ENCODE results near the gene ZNF488. TPM values are rescaled to one million over a fixed set of nuclear protein-coding genes. Genes with fewer than 3 reads are reported as not detected.

Gene ZNF488
- total and polyA plus RNA-seq, 10 of the 15 experiments (the other 5 are each of a cell fraction or from before 2014, with no cell fraction given), result not detected

DNA sequence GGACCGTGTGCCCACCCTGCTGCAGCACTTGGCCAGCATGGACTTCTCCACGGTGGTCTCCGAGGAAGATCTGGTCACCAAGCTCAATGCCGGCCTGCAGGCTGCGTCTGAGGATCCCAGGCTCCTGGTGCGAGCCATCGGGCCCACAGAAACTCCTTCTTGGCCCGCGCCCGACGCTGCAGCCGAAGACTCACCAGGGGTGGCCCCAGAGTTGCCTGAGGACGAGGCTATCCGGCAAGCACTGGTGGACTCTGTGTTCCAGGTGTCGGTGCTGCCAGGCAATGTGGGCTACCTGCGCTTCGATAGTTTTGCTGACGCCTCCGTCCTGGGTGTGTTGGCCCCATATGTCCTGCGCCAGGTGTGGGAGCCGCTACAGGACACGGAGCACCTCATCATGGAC, 34.6 kb downstream of the ZNF488 start:
- H3K79me2 ChIP-seq (ENCODE audit: control insufficient read depth, insufficient read depth, low read length), result no peaks in the 10 kb centered on the region
- no peaks in the 10 kb centered on the region for H3K36me3 ChIP-seq (ENCODE audit: control insufficient read depth in 2 of 2, insufficient read depth in 2 of 2, low read length in 1 of 2)
- no peaks in the 10 kb centered on the region for H3K4me1 ChIP-seq (ENCODE audit: control insufficient read depth, insufficient read depth, low read length)
- ATAC-seq (no peak), FAIRE-seq (no peak), DNase-seq (ENCODE audit: low read depth, low spot score) (no peak)
- H3K4me2 ChIP-seq (ENCODE audit: control insufficient read depth, insufficient read depth), result no peak overlapping the region
- POLR2A ChIA-PET, result no interaction called here
- no peaks in the 10 kb centered on the region for H3K9me3 ChIP-seq (replicated peaks; ENCODE audit: control insufficient read depth, insufficient read depth, low read length)
- in situ Hi-C loops (cut with MboI), result no loop called here
- no peak overlapping the region for H3K4me3 ChIP-seq
- CTCF ChIA-PET, result no interaction called here
- 40% methylated on average over 15 of the region's 22 CpGs for WGBS (ENCODE audit: insufficient coverage, insufficient replicate concordance, low lambda C conversion rate, missing lambda C conversion rate)
- no peak overlapping the region for H3K27ac ChIP-seq (ENCODE audit: control insufficient read depth, insufficient read depth)
- H4K20me1 ChIP-seq (ENCODE audit: control insufficient read depth, insufficient read depth), result no peaks in the 10 kb centered on the region
- BruUV-seq (replicated peaks), result no TSS peak
- H3K9ac ChIP-seq (ENCODE audit: control insufficient read depth, insufficient read depth, low read length), result no peak overlapping the region
- no peak for TF ChIP-seq TAF1 (IDR thresholded peaks at IDR 0.05; ENCODE audit: borderline replicate concordance, low read depth, low read length)
- TF ChIP-seq, protein P1, sequence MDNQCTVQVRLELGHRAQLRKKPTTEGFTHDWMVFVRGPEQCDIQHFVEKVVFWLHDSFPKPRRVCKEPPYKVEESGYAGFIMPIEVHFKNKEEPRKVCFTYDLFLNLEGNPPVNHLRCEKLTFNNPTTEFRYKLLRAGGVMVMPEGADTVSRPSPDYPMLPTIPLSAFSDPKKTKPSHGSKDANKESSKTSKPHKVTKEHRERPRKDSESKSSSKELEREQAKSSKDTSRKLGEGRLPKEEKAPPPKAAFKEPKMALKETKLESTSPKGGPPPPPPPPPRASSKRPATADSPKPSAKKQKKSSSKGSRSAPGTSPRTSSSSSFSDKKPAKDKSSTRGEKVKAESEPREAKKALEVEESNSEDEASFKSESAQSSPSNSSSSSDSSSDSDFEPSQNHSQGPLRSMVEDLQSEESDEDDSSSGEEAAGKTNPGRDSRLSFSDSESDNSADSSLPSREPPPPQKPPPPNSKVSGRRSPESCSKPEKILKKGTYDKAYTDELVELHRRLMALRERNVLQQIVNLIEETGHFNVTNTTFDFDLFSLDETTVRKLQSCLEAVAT (IDR thresholded peaks at IDR 0.05), result no peak
- TF ChIP-seq SMAD5 (IDR thresholded peaks at IDR 0.05; ENCODE audit: low read depth), result no peak
- no peak for TF ChIP-seq SUPT20H (IDR thresholded peaks at IDR 0.05; ENCODE audit: borderline replicate concordance, control insufficient read depth, low read depth, low read length)
- no peak for TF ChIP-seq ZBTB4 (CRISPR knock-in tag; IDR thresholded peaks at IDR 0.05)
- TF ChIP-seq NR2F1 (conservative IDR thresholded peaks at IDR 0.05), result no peak
- no peak for TF ChIP-seq ZNF274 (IDR thresholded peaks at IDR 0.05; ENCODE audit: insufficient read depth, insufficient read length)
- no peak for TF ChIP-seq EGR1 (IDR thresholded peaks at IDR 0.05; ENCODE audit: borderline replicate concordance in 1 of 2, low read depth in 2 of 2, low read length in 2 of 2)
- no peak for TF ChIP-seq RCOR1 (conservative IDR thresholded peaks at IDR 0.05; ENCODE audit: low read depth, low read length)
- H2AFZ ChIP-seq (ENCODE audit: control insufficient read depth, low read depth, low read length), result no peak overlapping the region
- RAD21 ChIA-PET (ENCODE audit: unreplicated experiment), result no interaction called here
- SMC1A ChIA-PET (ENCODE audit: uncharacterized antibody, unreplicated experiment), result no interaction called here
- intact Hi-C loops (cut with micrococcal nuclease; ENCODE audit: unreplicated experiment), result no loop called here
- no peaks in the 10 kb centered on the region; a peak in 1 of 4 replicates for H3K27me3 ChIP-seq (replicated peaks in 1 of 2; ENCODE audit: control insufficient read depth in 2 of 2, insufficient read depth in 2 of 2, low read length in 1 of 2)
